Stimulated activated memory B cell treated with anti-CD40 and anti-IgM and Interleukin-4, amounts not matched to agents 10 μg/mL and 1 μg/mL and 100 μg/mL, for 72 hours (primary cell): ENCODE measurements around the gene DAAM2.

ENCODE experiments used
- ATAC-seq: fragments of 150-1000 bp; cut with Tn5 transposase; 2 replicates; pipeline ENCODE4 v1.10.0; 2021
- H3K27ac Mint-ChIP-seq: one replicate; pipeline ENCODE4 v1.8.0; 2022; ENCODE audit warnings: mild to moderate bottlenecking, mixed read lengths
- H3K27me3 Mint-ChIP-seq: one replicate; pipeline ENCODE4 v1.8.0; 2022; ENCODE audit warnings: mixed read lengths
- H3K36me3 Mint-ChIP-seq: one replicate; pipeline ENCODE4 v1.8.0; 2022; ENCODE audit warnings: mixed read lengths
- H3K4me1 Mint-ChIP-seq: one replicate; pipeline ENCODE4 v1.8.0; 2022; ENCODE audit warnings: mixed read lengths
- H3K4me3 Mint-ChIP-seq: one replicate; pipeline ENCODE4 v1.8.0; 2022; ENCODE audit warnings: mild to moderate bottlenecking, moderate library complexity, mixed read lengths
- H3K9me3 Mint-ChIP-seq: one replicate; pipeline ENCODE4 v1.8.0; 2022; ENCODE audit warnings: mixed read lengths

The DAAM2 gene

GRCh38 chr6:39924283-39924682 is 132.1 kb downstream of the DAAM2 start:
- Mint-ChIP-seq H3K4me1 (no peaks in the 10 kb centered on the region), H3K27me3 (no peaks in the 10 kb centered on the region), H3K36me3 (no peaks in the 10 kb centered on the region), H3K9me3 (peaks cover 5% of the 10 kb centered on the region), H3K4me3 (no peak overlapping the region), H3K27ac (no peak overlapping the region)
- no peak for ATAC-seq

GRCh38 chr6:39925191-39925930 is 133.2 kb downstream of the DAAM2 start:
- Mint-ChIP-seq H3K27ac (no peak overlapping the region), H3K9me3 (peaks cover 5% of the 10 kb centered on the region), H3K36me3 (no peaks in the 10 kb centered on the region), H3K27me3 (no peaks in the 10 kb centered on the region), H3K4me1 (no peaks in the 10 kb centered on the region), H3K4me3 (no peak overlapping the region)
- no peak for ATAC-seq

- Mint-ChIP-seq H3K36me3 (no peaks in the 10 kb centered on the region), H3K27ac (no peak overlapping the region)
Measured at GRCh38 chr6:39925931-39926290, 133.7 kb downstream of the DAAM2 start.

GRCh38 chr6:39926668-39927067 is 134.5 kb downstream of the DAAM2 start:
- no peak overlapping the region for H3K4me3 Mint-ChIP-seq
- H3K36me3 Mint-ChIP-seq = no peaks in the 10 kb centered on the region
- H3K27ac Mint-ChIP-seq = no peak overlapping the region
- H3K4me1 Mint-ChIP-seq = no peaks in the 10 kb centered on the region
- peaks cover 2% of the 10 kb centered on the region for H3K27me3 Mint-ChIP-seq
- peak; percentile 10 for ATAC-seq
- H3K9me3 Mint-ChIP-seq = peaks cover 5% of the 10 kb centered on the region

More at GRCh38 chr6:39925931-39926290, 133.7 kb downstream of the DAAM2 start:
- Mint-ChIP-seq H3K9me3 (peaks cover 5% of the 10 kb centered on the region), H3K4me1 (no peaks in the 10 kb centered on the region), H3K4me3 (no peak overlapping the region), H3K27me3 (no peaks in the 10 kb centered on the region)
- no peak for ATAC-seq

- Mint-ChIP-seq H3K9me3 (peaks cover 5% of the 10 kb centered on the region), H3K27ac (no peak overlapping the region), H3K36me3 (no peaks in the 10 kb centered on the region), H3K4me3 (no peak overlapping the region), H3K4me1 (no peaks in the 10 kb centered on the region), H3K27me3 (peaks cover 7% of the 10 kb centered on the region)
- no peak for ATAC-seq
Measured at GRCh38 chr6:39927159-39927558, 135.0 kb downstream of the DAAM2 start.

- Mint-ChIP-seq H3K9me3 (peaks cover 5% of the 10 kb centered on the region), H3K27me3 (peaks cover 10% of the 10 kb centered on the region), H3K36me3 (no peaks in the 10 kb centered on the region), H3K4me3 (no peak overlapping the region), H3K27ac (no peak overlapping the region), H3K4me1 (no peaks in the 10 kb centered on the region)
- ATAC-seq = no peak
Measured at GRCh38 chr6:39929039-39929732, 137.0 kb downstream of the DAAM2 start.

- no peak overlapping the region for H3K27ac Mint-ChIP-seq
- no peak overlapping the region for H3K4me3 Mint-ChIP-seq
- H3K4me1 Mint-ChIP-seq = no peaks in the 10 kb centered on the region
- peaks cover 5% of the 10 kb centered on the region for H3K9me3 Mint-ChIP-seq
- no peaks in the 10 kb centered on the region for H3K36me3 Mint-ChIP-seq
- peaks cover 10% of the 10 kb centered on the region for H3K27me3 Mint-ChIP-seq
- no peak for ATAC-seq
Measured at GRCh38 chr6:39929733-39930461, 137.7 kb downstream of the DAAM2 start.

GRCh38 chr6:39930540-39930939 is 138.4 kb downstream of the DAAM2 start:
- no peak for ATAC-seq
- peaks cover 15% of the 10 kb centered on the region for H3K27me3 Mint-ChIP-seq
- H3K4me3 Mint-ChIP-seq = no peak overlapping the region
- no peak overlapping the region for H3K27ac Mint-ChIP-seq
- no peaks in the 10 kb centered on the region for H3K4me1 Mint-ChIP-seq
- H3K9me3 Mint-ChIP-seq = peaks cover 5% of the 10 kb centered on the region
- H3K36me3 Mint-ChIP-seq = no peaks in the 10 kb centered on the region

GRCh38 chr6:39931607-39932006 is 139.4 kb downstream of the DAAM2 start:
- Mint-ChIP-seq H3K27me3 (peaks cover 21% of the 10 kb centered on the region), H3K4me1 (no peaks in the 10 kb centered on the region), H3K36me3 (no peaks in the 10 kb centered on the region), H3K4me3 (no peak overlapping the region), H3K9me3 (no peaks in the 10 kb centered on the region), H3K27ac (no peak overlapping the region)
- ATAC-seq = no peak

GRCh38 chr6:39932386-39932910 is 140.3 kb downstream of the DAAM2 start:
- Mint-ChIP-seq H3K36me3 (no peaks in the 10 kb centered on the region), H3K27ac (no peak overlapping the region), H3K9me3 (no peaks in the 10 kb centered on the region), H3K4me3 (no peak overlapping the region), H3K27me3 (peaks cover 30% of the 10 kb centered on the region), H3K4me1 (no peaks in the 10 kb centered on the region)
- ATAC-seq = no peak

GRCh38 chr6:39933669-39934130 is 141.5 kb downstream of the DAAM2 start:
- no peak for ATAC-seq
- H3K4me3 Mint-ChIP-seq = peak overlapping the region; percentile 75
- peaks cover 34% of the 10 kb centered on the region for H3K27me3 Mint-ChIP-seq
- H3K4me1 Mint-ChIP-seq = no peaks in the 10 kb centered on the region
- H3K36me3 Mint-ChIP-seq = no peaks in the 10 kb centered on the region
- H3K9me3 Mint-ChIP-seq = no peaks in the 10 kb centered on the region
- no peak overlapping the region for H3K27ac Mint-ChIP-seq

GRCh38 chr6:39934131-39934757 is 142.1 kb downstream of the DAAM2 start, which contains the start of gene MOCS1:
Gene MOCS1, minus strand, starts transcription at chr6:39934462. Its CDS starts 45 bp downstream, at chr6:39934417.
- Mint-ChIP-seq H3K4me3 (peak within 1 kb of the TSS; percentile 75), H3K27ac (no peak within 1 kb of the TSS), H3K27me3 (peaks cover 34% of the 10 kb centered on the region), H3K9me3 (no peaks in the 10 kb centered on the region), H3K36me3 (no peaks in the 10 kb centered on the region), H3K4me1 (no peaks in the 10 kb centered on the region)
- ATAC-seq = peak; percentile 79

GRCh38 chr6:39935241-39935640 is 143.1 kb downstream of the DAAM2 start:
- Mint-ChIP-seq H3K27me3 (peaks cover 34% of the 10 kb centered on the region), H3K9me3 (no peaks in the 10 kb centered on the region), H3K27ac (no peak overlapping the region), H3K4me3 (no peak overlapping the region), H3K36me3 (no peaks in the 10 kb centered on the region), H3K4me1 (no peaks in the 10 kb centered on the region)
- ATAC-seq = no peak

GRCh38 chr6:39936857-39937256 is 144.7 kb downstream of the DAAM2 start:
- H3K27me3 Mint-ChIP-seq = peaks cover 30% of the 10 kb centered on the region
- H3K27ac Mint-ChIP-seq = no peak overlapping the region
- no peaks in the 10 kb centered on the region for H3K36me3 Mint-ChIP-seq
- no peaks in the 10 kb centered on the region for H3K9me3 Mint-ChIP-seq
- no peak for ATAC-seq
- no peaks in the 10 kb centered on the region for H3K4me1 Mint-ChIP-seq
- no peak overlapping the region for H3K4me3 Mint-ChIP-seq
